DMS 273 treated with DMSO at 0.1 percent for 48 hours (cell line): ENCODE measurements around the gene FDXR.

Experiments
- DNase-seq: peaks from one replicate; lab custom pipeline; 2025; lab: John Stamatoyannopoulos, UW

The FDXR gene

DNA sequence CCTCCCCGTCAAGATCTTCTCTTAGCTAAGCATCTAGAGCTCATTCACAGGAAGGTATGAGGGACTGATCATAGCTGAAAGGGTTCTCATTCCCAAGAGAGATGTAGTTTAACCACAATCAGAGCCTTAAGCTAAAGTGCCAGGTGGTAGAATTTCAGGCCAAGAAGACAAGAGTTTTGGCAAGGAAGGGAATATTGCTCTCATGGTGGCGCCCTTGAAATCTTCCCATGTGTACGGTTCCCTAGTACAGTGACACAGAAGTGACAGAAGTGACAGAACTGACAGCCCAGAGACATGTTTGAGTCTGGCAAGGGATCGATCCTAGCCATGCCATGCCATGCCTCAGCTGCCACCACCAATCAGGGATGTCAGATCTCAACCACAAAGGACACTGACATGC lies 15.6 kb downstream of the FDXR start:
- no peak for DNase-seq

DNA sequence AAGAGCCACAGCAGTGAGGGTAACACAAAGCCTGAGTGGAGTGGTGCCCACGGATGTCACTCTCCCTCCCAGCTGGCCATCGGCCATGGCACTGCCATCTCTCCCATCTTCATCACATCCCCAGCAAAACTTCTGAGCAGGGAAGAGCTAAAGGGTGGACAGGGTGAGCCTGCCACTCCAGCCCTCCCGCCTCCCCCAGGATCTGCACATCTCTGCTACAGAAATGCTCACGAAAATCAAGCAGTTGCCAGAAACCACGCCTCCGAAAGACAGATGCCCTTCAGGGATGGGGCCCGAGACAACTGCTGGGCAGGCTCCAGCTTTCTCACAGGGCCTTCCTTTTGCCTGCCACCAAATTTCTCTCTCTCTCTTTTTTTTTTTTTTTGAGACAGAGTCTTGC lies 16.7 kb downstream of the FDXR start:
- DNase-seq = no peak

- no peak for DNase-seq
Observed at GRCh38 chr17:74855323-74855722, 17.5 kb downstream of the FDXR start.

DNA sequence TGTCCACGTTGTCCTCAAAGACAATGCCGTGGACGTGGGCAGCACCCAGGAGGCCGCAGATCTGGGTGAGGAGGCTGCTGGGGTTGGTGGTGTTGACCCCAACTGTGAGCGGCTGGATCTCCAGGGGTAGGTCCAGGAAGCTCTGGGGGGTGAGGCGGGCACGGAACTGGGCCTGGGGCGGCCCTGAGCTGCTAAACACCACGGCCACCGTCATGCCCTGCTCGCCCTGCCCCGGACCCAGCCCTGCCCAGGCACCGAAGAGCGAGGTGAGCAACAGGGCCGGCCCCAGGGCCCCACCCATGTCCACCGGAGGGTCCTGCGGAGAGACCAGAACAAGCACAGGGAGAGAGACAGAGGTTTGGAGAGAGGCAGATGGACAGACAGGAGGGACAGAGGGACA lies 18.0 kb downstream of the FDXR start:
- no peak for DNase-seq

GRCh38 chr17:74853669-74854068 lies 19.1 kb downstream of the FDXR start:
- DNase-seq = no peak

GRCh38 chr17:74853048-74853397 lies 19.8 kb downstream of the FDXR start:
- no peak for DNase-seq

GRCh38 chr17:74852237-74853047 lies 20.4 kb downstream of the FDXR start:
- no peak for DNase-seq

DNA sequence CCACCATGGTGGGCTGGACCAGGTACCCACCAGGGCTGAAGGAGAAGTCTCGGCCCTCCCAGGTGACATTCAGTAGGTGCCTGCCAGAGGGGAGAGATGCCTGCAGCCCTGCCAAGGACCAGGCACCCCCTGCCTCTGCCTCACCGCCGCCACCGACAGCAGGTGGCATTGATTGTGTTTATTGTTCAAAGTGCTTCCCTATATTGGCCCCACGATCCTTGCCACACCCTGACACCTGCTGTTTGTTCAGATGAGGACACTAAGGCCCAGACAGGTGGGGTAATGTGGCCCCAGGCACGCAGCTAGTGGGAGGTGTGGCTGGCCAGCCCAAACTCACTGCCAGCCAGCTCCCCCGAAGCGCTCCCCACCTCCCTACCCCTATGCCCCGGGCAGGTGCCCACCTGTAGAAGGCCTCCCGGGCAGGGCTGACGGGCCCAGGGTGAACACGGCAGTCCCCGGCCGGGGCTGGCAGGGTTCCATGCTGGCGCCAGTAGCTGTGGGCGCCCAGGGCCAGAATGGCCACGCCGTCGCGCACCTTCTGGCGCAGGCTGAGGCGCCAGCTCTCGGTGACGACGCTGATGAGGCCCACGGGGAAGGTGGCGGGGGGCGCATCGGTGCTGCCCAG lies 21.1 kb downstream of the FDXR start:
- no peak for DNase-seq

DNA sequence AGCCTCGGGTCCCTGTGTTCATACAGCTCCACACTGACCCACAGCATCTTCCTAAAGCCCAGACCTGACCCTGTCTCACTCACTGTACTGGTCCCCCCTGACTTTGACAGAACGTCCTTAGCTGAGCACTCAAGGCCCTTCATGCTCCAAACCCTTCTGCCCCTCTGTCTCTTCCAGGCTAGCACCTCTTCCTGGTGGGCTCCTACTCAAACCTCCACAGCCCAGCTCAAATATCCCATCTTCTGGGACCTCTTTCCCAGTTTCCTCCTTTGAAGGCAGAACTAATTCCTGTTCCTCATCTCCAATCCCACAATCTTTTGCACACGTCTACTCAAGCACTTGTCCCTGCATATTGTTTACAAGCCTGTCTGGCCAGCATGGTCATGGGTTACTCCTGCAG lies 21.9 kb downstream of the FDXR start:
- DNase-seq = no peak

DNA sequence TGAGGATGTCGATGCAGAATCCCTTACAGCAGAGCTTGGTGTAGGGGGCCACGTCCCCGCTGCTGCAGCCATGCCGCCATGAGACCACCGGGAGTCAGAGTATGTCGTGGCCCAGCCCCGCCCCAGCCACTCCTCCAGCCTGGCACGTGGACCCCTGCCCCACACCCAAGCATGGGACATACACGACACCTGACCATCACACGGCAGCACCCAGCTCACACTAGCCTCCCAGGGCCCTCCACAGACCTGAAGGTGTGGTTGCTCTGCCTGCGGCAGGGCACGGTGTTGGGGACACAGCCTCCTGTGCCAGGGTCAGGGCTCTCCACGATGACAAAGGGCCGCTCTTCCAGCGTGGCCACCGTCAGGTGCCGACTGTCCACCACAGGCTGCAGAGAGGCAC lies 22.5 kb downstream of the FDXR start:
- no peak for DNase-seq

- no peak for DNase-seq
Observed at GRCh38 chr17:74848656-74849399, 24.0 kb downstream of the FDXR start.

DNA sequence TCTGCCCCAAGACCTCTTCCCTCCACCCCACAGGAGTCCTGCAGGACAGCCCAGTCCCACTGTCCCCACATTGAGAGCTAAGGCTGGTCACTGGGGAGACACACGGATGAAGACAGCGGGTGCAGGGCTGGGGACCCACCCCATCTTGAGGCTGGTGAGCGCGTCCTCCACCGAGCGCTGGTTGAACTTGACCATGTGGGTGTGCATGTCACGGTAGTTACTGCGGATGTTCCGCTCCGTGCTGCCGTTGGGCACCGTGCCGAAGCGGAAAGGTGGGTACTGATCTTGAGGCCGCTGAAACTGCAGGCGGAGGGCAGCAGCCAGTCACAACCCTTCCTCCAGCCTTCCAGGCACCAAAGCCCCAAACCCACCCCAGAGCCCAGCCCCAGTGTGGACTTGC lies 26.2 kb downstream of the FDXR start:
- DNase-seq = no peak

DNA sequence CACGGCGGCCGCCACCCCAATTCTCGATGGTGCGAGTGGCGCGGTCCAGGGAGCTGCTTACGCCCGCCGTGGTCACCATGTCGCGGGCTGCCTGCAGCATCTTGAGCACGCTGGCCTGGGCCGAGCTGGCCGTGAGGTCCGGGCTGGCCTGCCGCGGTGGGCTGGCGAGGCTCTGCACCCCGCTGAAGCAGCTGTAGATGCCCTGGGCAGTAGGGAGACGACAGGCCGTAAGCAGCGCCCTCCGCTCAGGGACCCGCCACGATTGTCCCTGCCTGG lies 29.5 kb downstream of the FDXR start:
- no peak for DNase-seq

DNA sequence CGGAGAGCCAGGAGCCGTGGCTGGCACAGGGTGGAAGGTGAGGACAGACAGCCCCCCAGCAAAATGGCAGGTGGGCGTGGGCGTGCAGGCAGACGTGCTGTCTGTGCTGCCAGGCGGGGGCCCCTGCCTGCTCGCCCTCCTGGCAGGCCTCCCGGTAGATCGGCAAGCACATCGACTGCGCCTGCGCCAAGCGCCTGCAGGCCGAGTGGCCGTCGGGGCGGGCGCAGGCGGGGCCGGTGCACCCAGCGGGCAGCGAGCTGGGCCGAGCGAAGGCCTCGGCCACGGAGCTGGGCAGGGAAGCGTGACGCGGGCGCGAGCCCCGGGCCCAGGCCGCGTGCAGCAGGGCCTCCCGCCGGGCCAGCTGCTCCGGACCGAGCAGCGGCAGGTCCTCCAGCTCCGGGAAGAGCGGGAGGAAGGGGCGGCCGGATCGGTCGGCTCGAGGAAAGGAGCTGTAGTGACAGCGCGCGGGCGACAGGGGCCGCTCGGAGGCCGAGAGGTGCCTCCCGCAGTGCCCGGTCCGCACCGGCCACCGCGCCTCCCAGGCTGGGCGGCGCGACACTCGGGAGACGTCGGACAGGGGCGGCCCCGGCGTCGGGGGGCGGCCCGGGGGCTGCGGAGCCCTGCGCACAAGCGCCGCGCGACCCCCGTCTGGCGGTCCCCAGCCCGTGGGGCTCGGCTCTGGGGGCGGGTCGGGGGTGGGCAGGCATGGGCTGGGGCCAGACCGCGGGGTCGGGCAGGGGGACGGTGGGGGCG lies 30.0 kb downstream of the FDXR start:
- peak; percentile 79 for DNase-seq

GRCh38 chr17:74842146-74842598 lies 30.6 kb downstream of the FDXR start:
- DNase-seq = peak; percentile 50

DNA sequence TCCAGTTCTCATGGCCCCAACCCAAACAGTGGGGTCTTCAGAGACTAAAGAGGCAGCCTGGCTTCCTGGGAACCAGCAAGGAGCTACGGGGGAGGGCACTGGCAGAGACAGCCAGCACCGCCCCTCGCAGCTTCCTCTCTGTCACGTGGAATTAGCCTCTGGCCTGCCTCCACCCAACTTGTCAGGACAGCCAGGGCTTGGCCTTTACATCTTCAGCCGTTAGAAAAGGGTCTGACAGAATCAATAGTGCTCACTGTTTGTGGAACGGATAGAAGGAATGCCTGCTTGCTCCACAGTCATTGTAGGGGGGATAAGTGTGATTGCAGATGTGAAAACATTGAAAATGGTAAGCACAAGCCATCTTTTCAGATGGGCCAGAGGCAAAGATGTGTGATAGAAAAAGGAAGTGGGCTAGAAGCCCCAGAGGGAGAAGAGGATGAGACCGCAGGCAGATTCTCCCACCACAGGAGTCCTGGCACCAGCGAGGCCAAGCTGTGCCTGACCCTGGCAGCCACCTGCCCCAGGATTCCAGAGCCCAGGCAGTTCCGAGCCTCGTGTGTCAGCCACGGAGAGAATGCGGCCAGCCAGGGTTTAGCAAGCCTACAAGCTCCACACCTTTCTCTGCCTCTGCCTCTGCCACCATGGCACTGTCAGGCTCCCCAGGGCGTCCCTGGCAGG lies 31.7 kb downstream of the FDXR start:
- DNase-seq = peak; percentile 25

- no peak for DNase-seq
Observed at GRCh38 chr17:74839990-74840852, 32.6 kb downstream of the FDXR start.

- DNase-seq = no peak
Observed at GRCh38 chr17:74838274-74838673, 34.5 kb downstream of the FDXR start.

DNA sequence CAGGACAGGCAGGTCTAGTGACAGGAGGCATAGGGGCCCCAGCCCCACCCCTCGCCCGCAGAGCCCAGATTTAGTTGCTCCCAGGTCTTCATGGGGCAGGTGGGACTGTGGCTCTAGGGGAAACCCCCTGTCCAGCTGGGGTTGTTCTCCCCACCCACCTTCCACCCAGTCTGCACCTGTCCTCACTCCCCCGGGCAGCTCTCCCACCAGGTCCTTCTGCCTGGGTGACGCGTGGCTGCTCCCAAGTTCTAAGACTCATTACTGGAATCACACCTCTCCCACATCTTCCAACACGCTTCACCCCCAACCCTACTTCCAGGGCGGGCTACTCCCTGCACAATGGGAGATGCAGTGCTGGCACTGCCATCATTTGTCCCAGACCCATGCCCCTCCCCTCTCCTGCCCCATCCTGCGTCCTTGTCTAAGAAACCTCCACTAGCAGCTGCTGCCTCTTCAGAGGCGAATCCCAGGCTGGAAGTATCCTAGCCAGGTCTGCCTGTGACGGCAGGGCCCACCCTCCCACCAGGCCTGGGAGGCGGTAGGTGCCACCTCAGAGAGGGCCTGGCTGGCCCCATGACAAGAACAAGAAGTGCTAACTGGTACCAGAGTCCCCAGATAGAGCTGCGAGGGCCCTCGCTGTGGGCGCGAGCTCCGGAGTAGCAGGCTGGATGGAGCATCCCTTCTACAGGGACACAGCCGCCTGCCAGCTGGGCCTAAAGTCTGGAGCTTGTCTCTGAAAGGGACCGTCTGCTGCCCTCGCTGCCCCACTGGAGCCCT lies 35.9 kb downstream of the FDXR start:
- DNase-seq = no peak

- DNase-seq = no peak
Observed at GRCh38 chr17:74836191-74836590, 36.6 kb downstream of the FDXR start.
